Measurements from ENCODE around the gene ZNF70. TPM values are rescaled to one million over a fixed set of nuclear protein-coding genes. Genes with fewer than 3 reads are reported as not detected.
A peak's percentile ranks its signal among the peaks of the same experiment; 100 is the strongest.

The ZNF70 gene
- total and polyA plus RNA-seq, 2 of the 13 experiments (the other 11 are each of a cell fraction or from before 2014, with no cell fraction given): 0.62 to 3.6 TPM

GRCh38 chr22:23774114-23774921 lies 23.4 kb upstream of the ZNF70 start (continued):
- TF ChIP-seq E2F1 (CRISPR knock-in tag; IDR thresholded peaks at IDR 0.05) (no peak), TSC22D2 (CRISPR knock-in tag; IDR thresholded peaks at IDR 0.05; ENCODE audit: borderline replicate concordance) (0 out of 2 replicates have a peak, but pooled peaks have one; percentile 10), ZNF362 (CRISPR knock-in tag; IDR thresholded peaks at IDR 0.05; ENCODE audit: borderline replicate concordance) (peak; percentile 59; the same call in 1 of the 2 replicates), HNF1A (IDR thresholded peaks at IDR 0.05; ENCODE audit: low read depth) (peak; percentile 48; the same call in 1 of the 2 replicates), HNF1A (CRISPR knock-in tag; IDR thresholded peaks at IDR 0.05; ENCODE audit: borderline replicate concordance) (peak; percentile 84; the same call in 1 of the 2 replicates), ZNF740 (CRISPR knock-in tag; IDR thresholded peaks at IDR 0.05) (no peak), HNRNPUL1 (IDR thresholded peaks at IDR 0.05; ENCODE audit: low read depth, low read length) (no peak), KLF9 (CRISPR knock-in tag; IDR thresholded peaks at IDR 0.05; ENCODE audit: low read depth) (no peak), E2F2 (CRISPR knock-in tag; IDR thresholded peaks at IDR 0.05; ENCODE audit: borderline replicate concordance) (no peak), ZNF737 (CRISPR knock-in tag; IDR thresholded peaks at IDR 0.05; ENCODE audit: borderline replicate concordance) (no peak), BORCS8-MEF2B (CRISPR knock-in tag; IDR thresholded peaks at IDR 0.05) (no peak; the same call in none of the 2 replicates), HINFP (CRISPR knock-in tag; IDR thresholded peaks at IDR 0.05; ENCODE audit: low read depth) (no peak), GATAD1 (CRISPR knock-in tag; IDR thresholded peaks at IDR 0.05) (0 out of 2 replicates have a peak, but pooled peaks have one; percentile 14), MBNL3 (CRISPR knock-in tag; conservative IDR thresholded peaks at IDR 0.05) (no peak), CEBPG (CRISPR knock-in tag; IDR thresholded peaks at IDR 0.05) (peak; percentile 76), HIC2 (CRISPR knock-in tag; IDR thresholded peaks at IDR 0.05; ENCODE audit: low read depth) (peak; percentile 99), POLR2A (IDR thresholded peaks at IDR 0.05; ENCODE audit: insufficient read depth in 1 of 2, low read depth in 2 of 2, low read length in 2 of 2) (peak; percentile 59 to 72)
